Ishikawa (cell line): ENCODE measurements around the gene DNAJB4.

ENCODE experiments used
- CEBPB ChIP-seq: IDR thresholded peaks from 2 replicates; pipeline ENCODE4 v1.6.1; 2012
- CREB1 ChIP-seq: IDR thresholded peaks from 2 replicates; pipeline ENCODE4 v1.6.1; 2012; ENCODE audit warnings: low read depth
- EGR1 ChIP-seq: IDR thresholded peaks from 2 replicates; pipeline ENCODE4 v1.6.1; 2012
- EP300 ChIP-seq: IDR thresholded peaks from 2 replicates; pipeline ENCODE4 v1.6.1; 2012; ENCODE audit warnings: borderline replicate concordance
- FOXM1 ChIP-seq: IDR thresholded peaks from 2 replicates; pipeline ENCODE4 v1.6.1; 2012; ENCODE audit warnings: low read depth, borderline replicate concordance
- MAX ChIP-seq: IDR thresholded peaks from 2 replicates; pipeline ENCODE4 v1.6.1; 2012
- NFIC ChIP-seq: IDR thresholded peaks from 2 replicates; pipeline ENCODE4 v1.6.1; 2012
- RAD21 ChIP-seq: IDR thresholded peaks from 2 replicates; pipeline ENCODE4 v1.6.1; 2012; ENCODE audit warnings: low read depth
- REST ChIP-seq: IDR thresholded peaks from 2 replicates; pipeline ENCODE4 v1.6.1; 2012; ENCODE audit warnings: low read depth, mild to moderate bottlenecking
- TAF1 ChIP-seq: IDR thresholded peaks from 2 replicates; pipeline ENCODE4 v1.6.1; 2012; ENCODE audit warnings: low read depth, mild to moderate bottlenecking
- TCF12 ChIP-seq: IDR thresholded peaks from 2 replicates; pipeline ENCODE4 v1.6.1; 2012; ENCODE audit warnings: low read depth
- TEAD4 ChIP-seq: IDR thresholded peaks from 2 replicates; pipeline ENCODE4 v1.6.1; 2012
- USF1 ChIP-seq: IDR thresholded peaks from 2 replicates; pipeline ENCODE4 v1.6.1; 2012
- YY1 ChIP-seq: IDR thresholded peaks from 2 replicates; pipeline ENCODE4 v1.6.1; 2012; ENCODE audit warnings: low read depth
- ZBTB7A ChIP-seq: IDR thresholded peaks from 2 replicates; pipeline ENCODE4 v1.6.1; 2012; ENCODE audit warnings: low read depth

The DNAJB4 gene

GRCh38 chr1:77983997-77984355 is 20.8 kb upstream of the DNAJB4 start:
- TF ChIP-seq EGR1 = no peak
- TF ChIP-seq REST = no peak
- no peak for TF ChIP-seq ZBTB7A
- no peak for TF ChIP-seq MAX
- no peak for TF ChIP-seq TCF12
- TF ChIP-seq EP300 = no peak
- no peak for TF ChIP-seq NFIC
- TF ChIP-seq FOXM1 = no peak

- TF ChIP-seq MAX = no peak
- no peak for TF ChIP-seq USF1
- no peak for TF ChIP-seq TEAD4
- TF ChIP-seq CEBPB = no peak
- no peak for TF ChIP-seq RAD21
- TF ChIP-seq YY1 = no peak
- no peak for TF ChIP-seq EGR1
- TF ChIP-seq FOXM1 = no peak
- no peak for TF ChIP-seq TCF12
- TF ChIP-seq CREB1 = no peak
- TF ChIP-seq ZBTB7A = no peak
- TF ChIP-seq EP300 = no peak
Measured at GRCh38 chr1:77984629-77985028, 20.1 kb upstream of the DNAJB4 start.

- no peak for TF ChIP-seq REST
- TF ChIP-seq TCF12 = no peak
- no peak for TF ChIP-seq TEAD4
- TF ChIP-seq MAX = no peak
- TF ChIP-seq EP300 = no peak
Measured at GRCh38 chr1:77986810-77987209, 17.9 kb upstream of the DNAJB4 start.

- TF ChIP-seq EP300 = no peak
- TF ChIP-seq TAF1 = no peak
- no peak for TF ChIP-seq USF1
- TF ChIP-seq ZBTB7A = no peak
- no peak for TF ChIP-seq FOXM1
- no peak for TF ChIP-seq RAD21
- TF ChIP-seq TEAD4 = no peak
- no peak for TF ChIP-seq CREB1
- TF ChIP-seq CEBPB = no peak
- no peak for TF ChIP-seq REST
- TF ChIP-seq TCF12 = no peak
- TF ChIP-seq MAX = no peak
Measured at GRCh38 chr1:77987919-77988318, 16.8 kb upstream of the DNAJB4 start.

GRCh38 chr1:77989744-77990143 is 15.0 kb upstream of the DNAJB4 start:
- TF ChIP-seq ZBTB7A (no peak), FOXM1 (no peak), NFIC (no peak), MAX (no peak), EGR1 (no peak), TCF12 (no peak), CREB1 (no peak), CEBPB (no peak), USF1 (no peak), TAF1 (no peak), REST (no peak), TEAD4 (no peak), RAD21 (no peak)
